ENCODE measurements around the gene SOX18.

The SOX18 gene

GRCh38 chr20:64071341-64072332 lies 22.2 kb upstream of the SOX18 start:
- no peak overlapping the region for H3K4me3 ChIP-seq (ENCODE audit: low read depth, low read length)

GRCh38 chr20:64070244-64070993 lies 21.0 kb upstream of the SOX18 start:
- TF ChIP-seq CTCF (IDR thresholded peaks at IDR 0.05; ENCODE audit: borderline replicate concordance, insufficient read depth, low read depth, low read length) = no peak
- H3K4me3 ChIP-seq (ENCODE audit: low read depth, low read length) = no peak overlapping the region

More at GRCh38 chr20:64071341-64072332, 22.2 kb upstream of the SOX18 start:
- no peak for TF ChIP-seq CTCF (IDR thresholded peaks at IDR 0.05; ENCODE audit: borderline replicate concordance, insufficient read depth, low read depth, low read length)

GRCh38 chr20:64069614-64070243 lies 20.3 kb upstream of the SOX18 start:
- H3K4me3 ChIP-seq (ENCODE audit: low read depth, low read length) = no peak overlapping the region
- TF ChIP-seq CTCF (IDR thresholded peaks at IDR 0.05; ENCODE audit: borderline replicate concordance, insufficient read depth, low read depth, low read length) = peak; percentile 88

GRCh38 chr20:64069209-64069613 lies 19.8 kb upstream of the SOX18 start:
- H3K4me3 ChIP-seq (ENCODE audit: low read depth, low read length) = no peak overlapping the region
- TF ChIP-seq CTCF (IDR thresholded peaks at IDR 0.05; ENCODE audit: borderline replicate concordance, insufficient read depth, low read depth, low read length) = no peak

GRCh38 chr20:64068386-64069208 lies 19.2 kb upstream of the SOX18 start:
- no peak overlapping the region for H3K4me3 ChIP-seq (ENCODE audit: low read depth, low read length)

More at GRCh38 chr20:64068386-64069208, 19.2 kb upstream of the SOX18 start:
- TF ChIP-seq CTCF (IDR thresholded peaks at IDR 0.05; ENCODE audit: borderline replicate concordance, insufficient read depth, low read depth, low read length) = no peak
